Measurements from ENCODE around the gene FAM9A.
"Not testable (repeated sequence)": the region's sequence is repeated elsewhere in the genome, so short reads cannot be mapped to it uniquely, and the experiment has no call there.

The FAM9A gene

GRCh38 chrX:8805046-8805445 is 3.9 kb upstream of the FAM9A start:
- no peaks in the 10 kb centered on the region for H3K4me1 ChIP-seq (ENCODE audit: insufficient read depth, low read length, severe bottlenecking)
- no peak for TF ChIP-seq EZH2 (IDR thresholded peaks at IDR 0.05; ENCODE audit: borderline replicate concordance, low read length)
- TF ChIP-seq CTCF (IDR thresholded peaks at IDR 0.05; ENCODE audit: low read length): no peak
- H2AFZ ChIP-seq (ENCODE audit: low read length): no peak overlapping the region
- H3K9me2 ChIP-seq (ENCODE audit: low read depth, low read length): no peaks in the 10 kb centered on the region
- no peaks in the 10 kb centered on the region for H3K79me2 ChIP-seq (ENCODE audit: insufficient read depth, low read length)
- H3K36me3 ChIP-seq (ENCODE audit: insufficient read depth, low read length): no peaks in the 10 kb centered on the region
- H3K9me3 ChIP-seq (ENCODE audit: low read length): no peaks in the 10 kb centered on the region
- H3K4me3 ChIP-seq (ENCODE audit: low read depth, low read length, poor library complexity, severe bottlenecking): no peak overlapping the region
- H3K27ac ChIP-seq (ENCODE audit: low read depth, low read length, poor library complexity, severe bottlenecking): no peak overlapping the region
- no peaks in the 10 kb centered on the region for H3F3A ChIP-seq (ENCODE audit: insufficient read depth, low read length)
- no peak overlapping the region for H3K9ac ChIP-seq (ENCODE audit: low read length)
- H3K27me3 ChIP-seq (ENCODE audit: insufficient read depth, low read length): no peaks in the 10 kb centered on the region
- no peak overlapping the region for H3K4me2 ChIP-seq (ENCODE audit: low read length)
- no peaks in the 10 kb centered on the region for H4K20me1 ChIP-seq (ENCODE audit: insufficient read depth, low read length)

- TF ChIP-seq EZH2 (IDR thresholded peaks at IDR 0.05; ENCODE audit: borderline replicate concordance, low read length) (no peak), CTCF (IDR thresholded peaks at IDR 0.05; ENCODE audit: low read length) (no peak)
- H3K27ac ChIP-seq (ENCODE audit: low read depth, low read length, poor library complexity, severe bottlenecking): no peak overlapping the region
- H3K9me2 ChIP-seq (ENCODE audit: low read depth, low read length): no peaks in the 10 kb centered on the region
- H2AFZ ChIP-seq (ENCODE audit: low read length): no peak overlapping the region
- no peaks in the 10 kb centered on the region for H3K27me3 ChIP-seq (ENCODE audit: insufficient read depth, low read length)
- H3K4me2 ChIP-seq (ENCODE audit: low read length): no peak overlapping the region
- H3K79me2 ChIP-seq (ENCODE audit: insufficient read depth, low read length): no peaks in the 10 kb centered on the region
- H4K20me1 ChIP-seq (ENCODE audit: insufficient read depth, low read length): no peaks in the 10 kb centered on the region
- no peaks in the 10 kb centered on the region for H3K9me3 ChIP-seq (ENCODE audit: low read length)
- H3K4me1 ChIP-seq (ENCODE audit: insufficient read depth, low read length, severe bottlenecking): no peaks in the 10 kb centered on the region
- H3F3A ChIP-seq (ENCODE audit: insufficient read depth, low read length): no peaks in the 10 kb centered on the region
- H3K36me3 ChIP-seq (ENCODE audit: insufficient read depth, low read length): no peaks in the 10 kb centered on the region
- no peak overlapping the region for H3K9ac ChIP-seq (ENCODE audit: low read length)
- no peak overlapping the region for H3K4me3 ChIP-seq (ENCODE audit: low read depth, low read length, poor library complexity, severe bottlenecking)
Measured at GRCh38 chrX:8803326-8803725, 2.1 kb upstream of the FAM9A start.

GRCh38 chrX:8800351-8800750 is 832 bp downstream of the FAM9A start:
- not testable (repeated sequence) for H3K9ac ChIP-seq (ENCODE audit: low read length); H3K4me3 ChIP-seq (ENCODE audit: low read depth, low read length, poor library complexity, severe bottlenecking); H3K36me3 ChIP-seq (ENCODE audit: insufficient read depth, low read length); H3K9me2 ChIP-seq (ENCODE audit: low read depth, low read length); H3K4me1 ChIP-seq (ENCODE audit: insufficient read depth, low read length, severe bottlenecking); H3K4me2 ChIP-seq (ENCODE audit: low read length); H3K79me2 ChIP-seq (ENCODE audit: insufficient read depth, low read length); H2AFZ ChIP-seq (ENCODE audit: low read length); H4K20me1 ChIP-seq (ENCODE audit: insufficient read depth, low read length); H3K9me3 ChIP-seq (ENCODE audit: low read length); H3K27me3 ChIP-seq (ENCODE audit: insufficient read depth, low read length); H3K27ac ChIP-seq (ENCODE audit: low read depth, low read length, poor library complexity, severe bottlenecking); H3F3A ChIP-seq (ENCODE audit: insufficient read depth, low read length)

GRCh38 chrX:8799281-8799680 is 1.9 kb downstream of the FAM9A start:
- H3K9me2 ChIP-seq (ENCODE audit: low read depth, low read length); H4K20me1 ChIP-seq (ENCODE audit: insufficient read depth, low read length); H3K36me3 ChIP-seq (ENCODE audit: insufficient read depth, low read length); H3K4me3 ChIP-seq (ENCODE audit: low read depth, low read length, poor library complexity, severe bottlenecking); H3K9me3 ChIP-seq (ENCODE audit: low read length); H3K4me1 ChIP-seq (ENCODE audit: insufficient read depth, low read length, severe bottlenecking); H2AFZ ChIP-seq (ENCODE audit: low read length); H3K4me2 ChIP-seq (ENCODE audit: low read length); H3F3A ChIP-seq (ENCODE audit: insufficient read depth, low read length); H3K27me3 ChIP-seq (ENCODE audit: insufficient read depth, low read length); H3K9ac ChIP-seq (ENCODE audit: low read length); H3K79me2 ChIP-seq (ENCODE audit: insufficient read depth, low read length); H3K27ac ChIP-seq (ENCODE audit: low read depth, low read length, poor library complexity, severe bottlenecking): not testable (repeated sequence)

GRCh38 chrX:8798702-8799101 is 2.5 kb downstream of the FAM9A start:
- not testable (repeated sequence) for H4K20me1 ChIP-seq (ENCODE audit: insufficient read depth, low read length)

GRCh38 chrX:8787119-8787518 is 14.1 kb downstream of the FAM9A start:
- not testable (repeated sequence) for H4K20me1 ChIP-seq (ENCODE audit: insufficient read depth, low read length); H3K4me3 ChIP-seq (ENCODE audit: low read depth, low read length, poor library complexity, severe bottlenecking); H3K27ac ChIP-seq (ENCODE audit: low read depth, low read length, poor library complexity, severe bottlenecking); H3K9me2 ChIP-seq (ENCODE audit: low read depth, low read length); H3F3A ChIP-seq (ENCODE audit: insufficient read depth, low read length); H2AFZ ChIP-seq (ENCODE audit: low read length); H3K4me2 ChIP-seq (ENCODE audit: low read length); H3K27me3 ChIP-seq (ENCODE audit: insufficient read depth, low read length); H3K36me3 ChIP-seq (ENCODE audit: insufficient read depth, low read length); H3K79me2 ChIP-seq (ENCODE audit: insufficient read depth, low read length); H3K4me1 ChIP-seq (ENCODE audit: insufficient read depth, low read length, severe bottlenecking); H3K9ac ChIP-seq (ENCODE audit: low read length); H3K9me3 ChIP-seq (ENCODE audit: low read length)

More at GRCh38 chrX:8798702-8799101, 2.5 kb downstream of the FAM9A start:
- not testable (repeated sequence) for H3K27me3 ChIP-seq (ENCODE audit: insufficient read depth, low read length); H3K4me3 ChIP-seq (ENCODE audit: low read depth, low read length, poor library complexity, severe bottlenecking); H3F3A ChIP-seq (ENCODE audit: insufficient read depth, low read length); H3K4me1 ChIP-seq (ENCODE audit: insufficient read depth, low read length, severe bottlenecking); H3K4me2 ChIP-seq (ENCODE audit: low read length); H2AFZ ChIP-seq (ENCODE audit: low read length); H3K9me3 ChIP-seq (ENCODE audit: low read length); H3K9ac ChIP-seq (ENCODE audit: low read length); H3K9me2 ChIP-seq (ENCODE audit: low read depth, low read length); H3K79me2 ChIP-seq (ENCODE audit: insufficient read depth, low read length); H3K36me3 ChIP-seq (ENCODE audit: insufficient read depth, low read length); H3K27ac ChIP-seq (ENCODE audit: low read depth, low read length, poor library complexity, severe bottlenecking)

Measured in OCI-LY1 (cell line).